ENCODE measurements around the gene DRD3.

Gene DRD3

DNA sequence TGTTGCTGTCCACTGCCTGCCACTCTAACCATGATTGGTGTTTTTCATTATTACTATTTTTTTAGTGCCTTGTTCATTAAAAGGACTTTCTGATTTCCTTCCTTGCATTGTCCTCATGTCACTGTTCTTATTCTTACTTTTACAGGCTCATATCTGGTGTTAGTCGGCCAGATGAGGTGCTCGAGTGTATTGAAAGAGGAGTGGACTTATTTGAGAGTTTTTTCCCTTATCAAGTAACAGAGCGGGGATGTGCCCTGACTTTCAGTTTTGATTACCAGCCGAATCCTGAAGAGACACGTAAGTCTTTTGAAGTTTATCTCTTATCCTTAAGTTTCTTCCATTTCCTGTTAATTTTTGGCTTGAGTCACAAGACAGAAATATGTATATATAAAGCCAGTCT lies 99.1 kb downstream of the DRD3 start:
- no peak for DNase-seq

DNA sequence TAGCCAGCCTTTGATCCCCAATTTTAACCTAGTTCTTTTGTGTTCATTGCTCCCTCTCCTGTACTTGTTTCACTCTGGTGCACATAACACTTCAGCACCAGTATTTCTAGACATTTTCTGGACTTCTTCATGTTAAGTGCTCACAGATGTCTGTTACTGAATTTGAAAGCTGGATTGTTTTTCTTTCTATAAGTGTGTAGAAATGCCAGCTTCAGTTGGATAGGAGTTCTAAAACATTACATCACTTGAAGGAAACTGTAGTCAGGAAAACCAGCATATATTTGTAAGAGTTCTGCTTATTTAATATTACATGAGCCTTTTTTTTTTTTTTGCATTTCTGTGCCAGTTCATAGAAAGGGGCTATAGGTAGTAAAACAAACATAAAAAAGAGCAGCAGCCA lies 100.7 kb downstream of the DRD3 start:
- no peak for DNase-seq

Measured in amygdala (tissue), 56 donors.